GM21360 (cell line): ENCODE results near the gene C1QTNF8.

Experiments used
- ATAC-seq: cut with Tn5 transposase; IDR thresholded peaks from one replicate; pipeline ENCODE4 v1.9.1; 2021; ENCODE audit warnings: mild to moderate bottlenecking, moderate library complexity; ENCODE audit not compliant: unreplicated experiment

Gene C1QTNF8

GRCh38 chr16:1112506-1113184, 16.6 kb upstream of the C1QTNF8 start:
- no peak for ATAC-seq

GRCh38 chr16:1109648-1110047, 13.6 kb upstream of the C1QTNF8 start:
- no peak for ATAC-seq

DNA sequence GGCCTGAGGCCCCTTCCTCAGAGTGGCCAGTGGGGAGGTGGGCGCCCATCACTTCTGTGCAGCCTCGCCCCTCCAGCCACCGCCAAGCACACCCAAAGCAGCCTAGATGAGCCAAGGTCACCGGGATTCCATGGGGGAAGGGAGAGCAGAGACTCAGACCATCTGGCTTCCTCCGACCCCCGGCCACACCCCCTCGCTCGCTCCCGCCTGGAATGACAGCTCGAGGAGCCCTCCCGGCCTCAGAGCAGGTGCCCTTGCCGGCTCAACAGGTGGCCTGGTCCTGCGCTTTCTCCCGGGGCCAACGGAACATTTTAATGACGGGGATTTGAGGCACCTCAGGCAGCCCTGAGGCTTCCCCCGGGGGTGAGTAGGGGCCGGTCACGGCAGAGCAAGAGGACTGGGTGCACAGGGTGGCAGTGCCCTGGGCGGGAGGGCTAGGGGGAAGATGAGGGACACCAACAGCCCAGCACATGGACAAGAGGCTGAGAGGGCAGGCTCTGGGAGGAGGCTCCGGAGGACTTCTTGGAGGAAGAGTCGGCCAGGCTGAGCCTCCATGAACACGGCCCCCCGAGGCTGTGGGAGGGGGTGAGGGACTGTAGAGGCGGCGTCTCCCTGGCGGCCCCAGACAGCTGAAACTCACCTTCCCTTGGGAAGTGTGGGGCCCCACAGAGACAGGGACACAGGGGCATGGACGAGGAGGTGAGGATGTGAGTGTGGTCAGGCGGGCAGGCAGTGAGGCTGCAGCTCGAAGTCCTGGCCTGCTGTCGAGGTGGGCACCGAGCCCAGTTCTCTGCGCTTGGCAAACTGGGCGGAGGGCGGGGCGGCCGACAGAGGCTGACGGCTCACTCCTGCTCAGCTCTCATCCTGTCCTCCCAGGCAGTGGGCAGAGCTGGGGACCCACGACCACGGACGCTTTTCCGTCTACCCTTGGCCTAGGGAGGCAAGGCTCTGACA, 12.5 kb upstream of the C1QTNF8 start:
- no peak for ATAC-seq

GRCh38 chr16:1107731-1108130, 11.7 kb upstream of the C1QTNF8 start:
- ATAC-seq, result no peak

DNA sequence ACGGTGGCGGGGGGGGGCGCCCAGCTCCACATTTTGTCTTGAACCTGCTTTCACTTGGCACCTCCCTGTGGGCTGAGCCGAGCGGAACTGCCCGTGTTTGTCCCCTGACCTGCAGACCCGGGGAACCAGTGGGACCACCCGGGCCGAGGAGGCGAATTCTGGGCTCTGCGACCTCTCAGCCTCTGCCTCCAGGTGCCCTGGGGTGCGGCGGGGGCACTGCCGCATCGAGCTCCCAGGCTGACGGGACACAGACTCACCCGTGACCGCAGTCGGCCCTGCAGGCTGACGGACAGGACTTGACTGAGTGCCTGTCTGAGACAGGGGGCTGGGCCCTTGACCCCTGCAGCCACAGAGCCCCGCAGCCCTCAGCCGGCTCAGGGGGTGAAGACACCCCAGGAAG, 11.1 kb upstream of the C1QTNF8 start:
- ATAC-seq, result no peak

GRCh38 chr16:1106659-1107058, 10.6 kb upstream of the C1QTNF8 start:
- ATAC-seq, result no peak

- ATAC-seq, result no peak
Measured at GRCh38 chr16:1105888-1106620, 10.0 kb upstream of the C1QTNF8 start.

DNA sequence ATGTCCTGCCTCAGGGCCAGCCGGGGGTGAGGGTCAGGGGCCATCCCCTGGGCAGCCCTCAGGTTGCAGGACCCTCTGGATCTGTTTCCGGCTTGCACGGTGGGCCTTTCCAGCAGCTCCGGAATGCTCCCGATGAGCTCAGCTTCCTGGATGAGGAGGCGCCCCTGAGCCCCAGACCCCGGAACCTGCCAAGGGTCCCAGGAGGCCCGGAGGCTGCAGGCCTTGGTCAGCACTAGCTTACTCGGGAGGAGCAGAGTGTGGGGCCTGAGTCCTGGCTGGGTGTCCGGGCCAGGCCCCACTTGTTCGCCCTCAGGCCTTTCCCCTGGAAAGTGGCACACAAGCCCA, 7.6 kb upstream of the C1QTNF8 start:
- ATAC-seq, result no peak

GRCh38 chr16:1102921-1103635, 7.0 kb upstream of the C1QTNF8 start:
- no peak for ATAC-seq

DNA sequence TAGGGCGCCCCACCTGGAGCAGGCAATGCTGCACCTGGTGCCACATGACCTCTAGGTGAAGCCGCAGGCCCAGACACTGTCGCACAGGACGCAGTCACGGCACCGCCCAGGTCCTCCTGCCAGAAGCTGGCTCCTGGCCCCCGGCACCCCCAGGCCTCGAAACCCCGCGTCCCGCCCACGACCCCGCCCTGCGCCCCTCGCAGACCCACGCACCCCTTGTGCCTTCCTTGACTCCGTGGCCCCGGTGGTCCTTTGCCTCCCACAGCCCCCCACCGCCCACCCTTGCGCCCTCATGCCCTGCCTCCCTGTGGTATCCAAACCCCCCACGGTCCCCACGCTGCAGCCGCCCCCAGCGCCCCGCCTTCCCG, 6.3 kb upstream of the C1QTNF8 start:
- no peak for ATAC-seq

GRCh38 chr16:1101573-1102332, 5.7 kb upstream of the C1QTNF8 start:
- no peak for ATAC-seq

DNA sequence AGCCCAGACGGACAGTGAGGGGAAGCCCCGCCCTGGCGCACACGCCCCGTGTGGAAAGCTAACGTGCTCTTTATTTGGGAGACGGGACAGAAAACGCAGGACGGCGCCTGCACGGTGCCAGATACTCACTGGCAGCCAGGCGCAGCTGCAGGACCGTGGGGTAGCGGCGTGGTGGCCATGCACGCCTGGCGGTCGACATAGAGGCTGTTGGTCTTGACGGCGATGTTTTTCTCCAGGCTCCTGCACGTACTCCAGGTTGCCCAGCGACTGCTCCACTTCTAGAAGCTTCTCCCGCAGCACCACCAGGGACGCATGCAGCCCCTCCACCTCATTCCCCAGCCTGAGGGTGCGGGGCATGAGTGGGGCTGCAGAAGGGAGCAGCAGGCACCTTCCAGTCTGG, 5.1 kb upstream of the C1QTNF8 start:
- ATAC-seq, result no peak

DNA sequence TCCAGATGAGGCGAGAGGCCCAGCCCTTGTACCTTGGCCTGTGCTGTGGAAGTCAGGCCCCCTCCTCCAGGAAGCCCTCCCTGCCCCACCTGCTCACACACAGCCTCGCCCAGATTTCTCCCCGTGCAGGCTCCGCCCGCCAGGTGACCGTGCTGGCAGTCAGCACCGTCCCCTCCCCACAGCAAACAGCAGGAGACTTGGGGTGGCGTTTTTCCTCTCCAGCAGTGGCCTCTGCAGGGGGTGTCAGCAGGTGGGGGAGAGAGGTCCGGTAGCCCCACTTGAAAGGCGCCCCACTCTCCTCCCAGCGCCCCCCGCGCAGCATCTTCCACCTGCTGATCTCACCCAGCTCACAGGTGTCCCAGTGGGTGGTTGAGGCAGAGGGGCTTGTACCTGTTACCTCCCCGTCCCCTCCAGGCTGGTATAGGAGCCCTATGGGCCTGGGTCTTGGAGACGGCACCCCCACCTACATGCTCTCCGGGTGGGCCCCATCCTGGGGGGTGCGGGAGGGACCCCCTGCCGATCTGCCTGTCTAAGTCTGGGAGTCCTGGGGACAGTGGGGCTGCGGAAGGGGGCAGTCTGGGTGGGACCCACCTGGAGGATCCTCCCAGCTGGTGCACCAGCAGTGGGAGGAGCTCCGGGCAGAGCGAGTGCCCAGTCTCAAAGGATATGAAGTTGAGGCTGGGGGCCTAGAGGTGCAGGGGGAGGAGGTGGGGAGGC, 4.2 kb upstream of the C1QTNF8 start:
- ATAC-seq, result no peak

- ATAC-seq, result no peak
Measured at GRCh38 chr16:1099189-1100083, 3.4 kb upstream of the C1QTNF8 start.

- no peak for ATAC-seq
Measured at GRCh38 chr16:1098266-1098991, 2.4 kb upstream of the C1QTNF8 start.

- ATAC-seq, result no peak
Measured at GRCh38 chr16:1097800-1098199, 1.8 kb upstream of the C1QTNF8 start.

- ATAC-seq, result no peak
Measured at GRCh38 chr16:1097156-1097555, 1.1 kb upstream of the C1QTNF8 start.
